SJCRH30 (cell line): ENCODE data around the gene PDE8A. TPM values are rescaled to one million over a fixed set of nuclear protein-coding genes. Genes with fewer than 3 reads are reported as not detected.
"Not testable (repeated sequence)": the region's sequence is repeated elsewhere in the genome, so short reads cannot be mapped to it uniquely, and the experiment has no call there.

Source experiments
- DNase-seq, 2 experiments: peaks; one replicate each; pipeline ENCODE4 v3.0.0-alpha.2; 2015 to 2020
- H3K27ac ChIP-seq: fragments of 250-450 bp; sonication (Bioruptor Pico); 2 replicates; pipeline ENCODE4 v1.5.1; 2020; ENCODE audit warnings: mild to moderate bottlenecking, moderate library complexity
- H3K27me3 ChIP-seq: fragments of 250-450 bp; sonication (Bioruptor Pico); 2 replicates; pipeline ENCODE4 v1.5.1; 2020; ENCODE audit warnings: mild to moderate bottlenecking, moderate library complexity
- H3K36me3 ChIP-seq: fragments of 250-450 bp; sonication (Bioruptor Pico); 2 replicates; pipeline ENCODE4 v1.5.1; 2020; ENCODE audit warnings: mild to moderate bottlenecking, moderate library complexity
- H3K4me1 ChIP-seq: fragments of 250-450 bp; sonication (Bioruptor Pico); 2 replicates; pipeline ENCODE4 v1.5.1; 2020; ENCODE audit warnings: mild to moderate bottlenecking, moderate library complexity
- H3K4me3 ChIP-seq: fragments of 250-450 bp; sonication (Bioruptor Pico); 2 replicates; pipeline ENCODE4 v1.5.1; 2020; ENCODE audit warnings: mild to moderate bottlenecking, moderate library complexity
- H3K9me3 ChIP-seq: fragments of 250-450 bp; sonication (Bioruptor Pico); replicated peaks from 2 replicates; pipeline ENCODE4 v1.5.1; 2020; ENCODE audit warnings: mild to moderate bottlenecking, moderate library complexity
- total RNA-seq: library from RNA; depleted of rRNA; stranded (reverse); fragments of >200 nt; shearing (Covaris generic); gene quantifications from 2 replicates; pipeline ENCODE4 v1.2.3, GENCODE V29; 2014

Gene PDE8A
- total RNA-seq, 1 experiment from 2014 or later, result 19.6 TPM

DNA sequence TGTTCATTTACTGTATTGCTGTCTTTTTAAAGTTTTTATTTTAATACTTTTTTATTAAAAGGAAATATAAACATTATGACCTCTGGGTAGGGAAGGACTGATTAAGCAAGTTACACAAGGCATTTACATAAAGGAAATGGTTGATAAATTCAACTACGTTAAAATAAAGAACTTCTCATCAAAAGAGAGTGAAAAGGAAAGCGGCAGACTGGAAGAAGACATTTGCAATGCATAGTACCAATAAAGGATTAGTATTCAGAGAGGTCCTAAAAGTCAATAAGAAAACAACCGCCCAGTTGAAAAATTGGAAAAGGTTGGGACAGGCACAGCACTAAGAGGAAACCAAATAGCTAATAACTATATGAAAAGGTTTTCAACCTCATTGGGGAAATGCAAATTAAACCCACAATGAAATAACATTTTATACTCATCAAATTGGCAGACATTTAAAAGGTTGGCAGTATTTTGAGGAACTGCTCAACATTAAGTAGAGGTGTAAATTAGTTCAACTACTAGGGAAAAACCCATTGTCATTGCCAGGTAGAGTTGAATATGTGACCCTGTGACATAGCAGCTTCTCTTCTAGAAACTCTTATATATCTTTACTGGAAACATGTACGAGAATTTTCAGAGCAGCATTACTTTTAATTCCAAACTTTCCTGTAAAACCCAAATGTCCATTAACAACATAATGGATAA lies 9.5 kb downstream of the PDE8A start:
- DNase-seq, result no peak
- Histone ChIP-seq H3K4me1 (peaks cover 13% of the 10 kb centered on the region; the same call in 1 of the 2 replicates), H3K9me3 (no peaks in the 10 kb centered on the region)

DNA sequence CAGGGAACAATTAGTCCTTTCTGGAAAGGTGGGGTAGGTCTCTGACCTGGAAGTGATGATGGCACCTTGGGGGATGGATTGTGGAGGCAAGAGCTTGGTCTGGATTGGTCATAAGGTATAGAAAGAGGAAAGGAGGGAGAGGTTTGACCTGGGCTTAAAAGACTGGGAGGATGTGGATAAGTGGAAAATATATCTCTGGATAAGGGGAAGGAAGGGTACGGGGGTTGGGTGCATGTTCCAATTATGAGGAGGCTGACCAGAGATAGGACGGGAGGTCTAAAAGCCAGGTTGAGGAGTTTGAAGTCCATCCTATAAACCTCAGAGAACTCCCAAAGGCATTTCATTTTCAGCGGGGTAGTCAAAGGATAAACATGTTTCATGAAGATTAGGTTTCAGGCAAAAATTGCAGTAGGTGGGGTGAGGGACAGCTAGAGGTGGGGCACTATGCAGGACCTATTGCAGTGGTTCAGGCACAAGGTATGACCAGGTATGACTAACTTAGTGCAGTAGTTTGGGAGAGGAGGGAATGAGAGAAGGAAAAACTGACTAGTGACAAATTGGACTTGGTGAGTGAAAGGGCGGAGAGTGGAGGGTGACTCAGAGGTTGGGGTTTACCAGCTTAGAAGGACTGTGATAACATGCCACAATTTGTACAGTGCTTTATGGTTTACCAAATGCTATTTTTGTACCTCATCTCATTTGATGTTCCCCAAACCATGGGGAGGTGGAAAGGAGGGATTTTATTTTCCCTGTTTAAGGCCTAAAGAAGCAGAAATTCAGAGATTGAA lies 10.7 kb downstream of the PDE8A start:
- H3K4me3 ChIP-seq, result no peak overlapping the region
- H3K9me3 ChIP-seq, result no peaks in the 10 kb centered on the region
- peak; percentile 29 to 53 for DNase-seq
- H3K36me3 ChIP-seq, result no peaks in the 10 kb centered on the region
- no peaks in the 10 kb centered on the region for H3K27me3 ChIP-seq
- H3K4me1 ChIP-seq, result peaks cover 13% of the 10 kb centered on the region; the same call in 1 of the 2 replicates
- no peak overlapping the region for H3K27ac ChIP-seq

More for the DNA sequence above, 9.5 kb downstream of the PDE8A start:
- no peak overlapping the region for H3K4me3 ChIP-seq
- H3K27ac ChIP-seq, result no peak overlapping the region
- no peaks in the 10 kb centered on the region for H3K36me3 ChIP-seq
- no peaks in the 10 kb centered on the region for H3K27me3 ChIP-seq

DNA sequence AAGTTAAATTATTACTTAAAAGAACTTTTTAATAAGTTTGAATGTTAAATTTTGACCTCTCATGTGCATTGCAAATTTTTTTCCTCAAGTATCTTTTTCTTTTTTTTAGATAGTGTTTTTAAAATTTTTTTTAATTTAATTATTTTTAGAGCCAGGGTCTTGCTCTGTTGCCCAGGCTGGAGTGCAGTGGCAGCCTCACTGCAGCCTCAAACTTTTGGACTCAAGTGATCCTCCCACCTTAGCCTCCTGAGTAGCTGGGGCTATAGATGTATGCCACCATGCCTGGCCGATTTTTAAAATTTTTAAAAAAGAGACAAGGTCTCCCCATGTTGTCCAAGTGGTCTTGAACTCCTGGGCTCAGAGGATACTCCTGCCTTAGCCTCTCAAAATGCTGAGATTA lies 14.4 kb downstream of the PDE8A start:
- no peak overlapping the region for H3K4me3 ChIP-seq
- H3K4me1 ChIP-seq, result peaks cover 13% of the 10 kb centered on the region; the same call in 1 of the 2 replicates
- no peaks in the 10 kb centered on the region for H3K27me3 ChIP-seq
- no peak for DNase-seq
- no peaks in the 10 kb centered on the region for H3K9me3 ChIP-seq
- no peak overlapping the region for H3K27ac ChIP-seq
- no peaks in the 10 kb centered on the region for H3K36me3 ChIP-seq

DNA sequence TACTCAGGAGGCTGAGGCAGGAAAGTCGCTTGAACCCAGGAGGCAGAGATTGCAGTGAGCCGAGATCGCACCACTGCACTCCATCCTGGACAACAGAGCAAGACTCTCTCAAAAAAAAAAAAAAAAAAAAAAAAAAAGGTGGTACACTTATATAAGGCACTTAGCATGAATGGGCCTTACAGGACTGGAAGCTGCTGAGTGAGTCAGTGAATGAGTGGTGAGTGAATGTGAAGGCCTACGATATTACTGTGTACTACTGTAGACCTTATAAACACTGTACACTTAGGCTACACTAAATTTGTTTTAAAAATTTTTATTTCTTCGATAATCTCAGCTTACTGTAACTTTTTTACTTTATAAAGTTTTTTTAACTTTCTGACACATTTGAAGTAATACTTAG lies 15.1 kb downstream of the PDE8A start:
- H3K27me3 ChIP-seq, result not testable (repeated sequence)

DNA sequence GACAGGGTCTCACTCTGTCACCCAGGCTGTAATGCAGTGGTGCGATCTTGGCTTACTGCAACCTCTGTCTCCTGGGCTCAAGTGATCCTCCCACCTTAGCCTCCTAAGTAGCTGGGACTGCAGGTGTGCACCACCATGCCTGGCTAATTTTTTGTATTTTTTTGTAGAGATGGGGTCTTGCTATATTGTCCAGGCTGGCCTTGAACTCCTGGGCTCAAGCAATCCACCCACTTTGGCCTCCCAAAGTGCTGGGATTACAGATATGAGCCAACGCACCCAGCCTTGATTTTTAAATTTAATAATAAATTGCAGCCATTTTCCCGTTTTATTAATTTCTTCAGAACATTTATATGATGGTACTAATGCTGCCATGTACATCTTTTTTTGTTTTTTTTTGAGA lies 15.6 kb downstream of the PDE8A start:
- DNase-seq, H3K27ac ChIP-seq: not testable (repeated sequence)

More for the DNA sequence above, 15.1 kb downstream of the PDE8A start:
- H3K4me3 ChIP-seq, H3K27ac ChIP-seq, H3K9me3 ChIP-seq, H3K36me3 ChIP-seq, DNase-seq: not testable (repeated sequence)
- peaks cover 14% of the 10 kb centered on the region for H3K4me1 ChIP-seq

DNA sequence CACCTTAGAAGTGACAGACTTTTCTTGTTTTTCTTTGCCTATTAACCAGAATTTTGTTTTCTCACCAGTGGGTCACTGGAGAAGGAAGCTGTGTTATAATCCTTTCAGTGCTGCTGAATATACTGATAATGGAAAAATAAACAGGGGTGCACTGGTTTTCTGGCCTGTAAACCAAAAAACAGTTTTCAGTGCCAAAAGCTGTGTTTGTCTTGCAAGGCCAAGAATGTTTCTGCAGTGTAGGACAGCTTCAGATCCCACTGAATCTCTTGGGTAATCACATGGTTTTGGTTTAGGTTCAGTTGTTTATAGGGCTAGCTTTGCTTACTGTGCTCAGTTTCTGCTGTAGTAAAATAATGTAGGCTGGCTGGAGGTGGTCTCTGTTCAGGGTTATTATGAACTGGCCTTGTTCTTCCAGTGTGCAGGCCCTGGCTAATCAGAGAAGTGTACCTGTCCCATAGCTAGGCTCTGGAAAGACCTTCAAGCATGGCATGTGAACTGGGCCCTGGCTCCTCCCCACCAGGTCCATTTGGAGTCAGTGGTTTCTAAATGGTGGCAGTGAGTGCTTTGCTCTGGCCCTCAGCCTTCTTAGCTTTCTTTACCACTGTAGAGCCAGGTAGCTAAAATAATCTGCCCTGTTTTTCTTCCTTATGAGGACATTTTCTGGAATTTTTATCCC lies 18.7 kb downstream of the PDE8A start:
- Histone ChIP-seq H3K36me3 (no peaks in the 10 kb centered on the region), H3K4me1 (peaks cover 11% of the 10 kb centered on the region), H3K4me3 (no peak overlapping the region), H3K27ac (no peak overlapping the region), H3K9me3 (no peaks in the 10 kb centered on the region), H3K27me3 (no peaks in the 10 kb centered on the region)
- no peak for DNase-seq

More for the DNA sequence above, 15.6 kb downstream of the PDE8A start:
- H3K9me3 ChIP-seq, H3K27me3 ChIP-seq, H3K4me3 ChIP-seq, H3K36me3 ChIP-seq: not testable (repeated sequence)
- peaks cover 14% of the 10 kb centered on the region for H3K4me1 ChIP-seq

DNA sequence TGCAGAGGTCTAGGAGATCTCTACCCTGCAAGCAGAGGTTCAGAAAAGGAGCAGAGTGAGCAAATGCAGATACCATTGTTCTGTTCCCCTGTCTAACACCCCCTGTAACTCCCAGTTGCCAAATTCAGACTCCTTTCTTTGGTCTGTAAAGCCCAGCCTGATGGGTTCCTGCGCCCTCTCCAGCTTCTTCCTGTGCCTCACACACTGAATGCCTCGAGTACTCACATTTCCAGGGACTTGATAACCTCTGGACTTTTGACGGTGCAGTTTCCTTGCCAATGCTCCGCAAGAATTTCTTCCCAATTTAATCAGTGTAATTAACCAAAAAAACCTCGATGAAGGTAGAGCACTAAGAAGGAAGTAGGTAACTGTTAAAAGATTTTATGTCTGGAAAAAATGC lies 19.3 kb downstream of the PDE8A start:
- no peak for DNase-seq
- H3K27ac ChIP-seq, result no peak overlapping the region
- H3K9me3 ChIP-seq, result no peaks in the 10 kb centered on the region
- peaks cover 11% of the 10 kb centered on the region for H3K4me1 ChIP-seq
- H3K36me3 ChIP-seq, result no peaks in the 10 kb centered on the region
- no peaks in the 10 kb centered on the region for H3K27me3 ChIP-seq
- H3K4me3 ChIP-seq, result no peak overlapping the region

DNA sequence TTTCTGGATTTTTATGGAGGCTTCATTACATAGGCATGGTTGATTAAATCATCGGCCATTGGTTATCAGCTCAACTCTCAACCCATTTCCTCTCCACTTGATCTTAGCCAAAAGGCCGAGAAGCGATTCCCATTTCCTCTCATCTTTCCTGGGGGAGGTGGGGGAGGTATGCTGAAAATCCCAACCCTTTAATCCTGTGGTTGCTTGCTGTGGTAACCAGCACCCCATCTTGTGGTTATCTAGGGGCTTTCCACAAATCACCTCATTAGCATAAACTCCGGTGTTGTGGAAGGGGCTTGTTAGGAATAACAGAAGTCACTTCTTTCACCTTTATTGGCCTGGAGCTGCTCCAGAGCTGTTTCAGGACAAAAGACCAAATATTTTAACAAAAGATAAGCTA lies 20.9 kb downstream of the PDE8A start:
- Histone ChIP-seq H3K4me3 (no peak overlapping the region), H3K36me3 (no peaks in the 10 kb centered on the region), H3K27ac (no peak overlapping the region), H3K9me3 (no peaks in the 10 kb centered on the region), H3K27me3 (no peaks in the 10 kb centered on the region), H3K4me1 (peaks cover 11% of the 10 kb centered on the region)
- peak; percentile 30 to 47 for DNase-seq

DNA sequence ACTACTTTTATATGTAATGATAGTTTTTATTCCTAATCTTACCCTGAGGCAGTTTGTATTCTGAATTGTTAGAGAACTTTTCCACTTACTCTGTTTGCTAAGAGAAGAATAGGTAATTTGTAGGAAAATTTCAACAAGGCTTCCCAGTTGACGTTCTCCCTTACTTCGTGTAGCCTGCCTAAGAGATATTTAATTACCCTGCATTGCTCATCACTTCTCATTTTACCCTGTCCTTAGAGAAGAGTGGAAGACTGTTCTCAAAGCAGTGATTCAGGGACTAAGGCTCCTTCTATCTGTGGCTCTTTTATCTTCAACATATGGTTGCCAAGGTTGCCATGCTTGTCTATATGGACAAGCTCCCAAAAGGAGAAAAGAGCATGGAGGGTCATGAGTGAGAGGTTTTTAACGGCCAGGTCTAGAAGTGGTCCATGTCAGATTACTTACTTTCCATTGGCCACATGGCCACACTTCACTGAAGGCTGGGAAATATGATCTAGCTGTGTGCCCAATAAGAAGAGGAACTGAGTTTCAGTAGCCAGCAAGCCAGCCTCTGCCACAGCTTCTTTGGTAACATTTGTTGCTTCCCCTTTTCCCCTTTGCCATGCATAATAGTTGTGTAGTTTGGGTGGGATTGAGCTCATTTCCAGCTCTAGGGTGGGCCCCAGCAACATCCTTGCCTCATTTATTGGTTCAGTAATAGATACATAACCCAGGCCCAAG lies 22.1 kb downstream of the PDE8A start:
- H3K27ac ChIP-seq, result no peak overlapping the region
- no peak for DNase-seq
- no peaks in the 10 kb centered on the region for H3K27me3 ChIP-seq
- no peaks in the 10 kb centered on the region for H3K36me3 ChIP-seq
- H3K9me3 ChIP-seq, result no peaks in the 10 kb centered on the region
- H3K4me3 ChIP-seq, result no peak overlapping the region
- H3K4me1 ChIP-seq, result peaks cover 11% of the 10 kb centered on the region

DNA sequence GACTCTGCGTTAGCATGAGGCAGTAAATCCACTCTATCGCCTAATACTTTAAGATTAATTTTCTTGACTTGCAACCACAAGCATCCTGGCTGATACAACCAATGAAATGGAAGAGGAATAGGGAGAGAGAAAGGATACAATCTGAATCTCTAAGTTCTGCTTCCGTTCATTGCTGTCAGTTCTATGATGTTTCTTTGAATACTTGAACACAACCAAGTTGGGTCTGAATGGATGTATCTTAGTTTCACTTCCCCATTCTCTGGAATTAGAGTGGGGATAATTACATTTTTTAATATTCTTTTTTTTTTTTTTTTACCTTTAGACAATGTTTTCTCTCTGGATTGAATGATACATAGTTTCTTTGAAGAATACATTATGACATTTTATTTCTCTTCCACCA lies 22.9 kb downstream of the PDE8A start:
- H3K27ac ChIP-seq, result no peak overlapping the region
- no peaks in the 10 kb centered on the region for H3K36me3 ChIP-seq
- no peak for DNase-seq
- H3K4me3 ChIP-seq, result no peak overlapping the region
- H3K9me3 ChIP-seq, result no peaks in the 10 kb centered on the region
- peaks cover 11% of the 10 kb centered on the region for H3K4me1 ChIP-seq
- H3K27me3 ChIP-seq, result no peaks in the 10 kb centered on the region

DNA sequence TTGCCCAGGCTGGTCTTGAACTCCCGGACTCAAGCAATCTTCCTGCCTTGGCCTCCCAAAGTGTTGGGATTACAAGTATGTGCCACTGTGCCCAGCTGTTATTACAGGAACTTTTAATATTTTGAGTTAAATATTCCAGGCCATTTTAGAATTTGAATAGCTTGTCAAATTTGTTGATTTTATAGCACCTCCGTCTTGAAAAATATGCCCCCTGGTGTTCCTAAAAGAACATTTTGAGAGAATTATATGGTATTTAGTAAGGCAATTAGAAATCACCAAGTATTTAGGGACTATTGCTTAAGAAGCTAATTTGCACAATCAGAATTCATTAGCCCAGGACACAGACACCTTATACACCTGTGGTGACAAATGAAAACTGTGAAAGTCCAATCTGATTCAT lies 23.7 kb downstream of the PDE8A start:
- Histone ChIP-seq H3K27ac (no peak overlapping the region), H3K36me3 (no peaks in the 10 kb centered on the region), H3K27me3 (no peaks in the 10 kb centered on the region), H3K4me3 (no peak overlapping the region), H3K9me3 (no peaks in the 10 kb centered on the region), H3K4me1 (peaks cover 17% of the 10 kb centered on the region)
- no peak for DNase-seq

DNA sequence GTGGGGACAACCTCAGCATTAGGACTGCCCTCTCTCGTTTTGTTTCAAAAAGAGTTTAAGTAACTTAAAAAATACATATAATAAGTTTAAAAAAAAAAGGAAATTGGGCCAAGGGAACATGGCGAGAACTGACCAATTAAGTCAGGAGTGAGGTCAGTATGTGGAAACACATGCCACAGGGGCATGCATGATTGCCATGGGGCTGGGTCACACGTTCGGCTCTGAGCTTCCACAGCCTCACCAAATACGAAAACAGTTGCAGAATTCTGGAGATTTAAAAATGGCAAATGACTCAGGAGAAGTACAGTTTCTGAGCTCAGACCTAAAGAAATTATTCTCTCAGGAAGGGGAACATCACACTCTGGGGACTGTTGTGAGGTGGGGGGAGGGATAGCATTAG lies 24.1 kb downstream of the PDE8A start:
- Histone ChIP-seq H3K9me3 (no peaks in the 10 kb centered on the region), H3K4me3 (no peak overlapping the region), H3K36me3 (no peaks in the 10 kb centered on the region), H3K4me1 (peaks cover 21% of the 10 kb centered on the region), H3K27me3 (no peaks in the 10 kb centered on the region), H3K27ac (no peak overlapping the region)
- DNase-seq, result no peak

DNA sequence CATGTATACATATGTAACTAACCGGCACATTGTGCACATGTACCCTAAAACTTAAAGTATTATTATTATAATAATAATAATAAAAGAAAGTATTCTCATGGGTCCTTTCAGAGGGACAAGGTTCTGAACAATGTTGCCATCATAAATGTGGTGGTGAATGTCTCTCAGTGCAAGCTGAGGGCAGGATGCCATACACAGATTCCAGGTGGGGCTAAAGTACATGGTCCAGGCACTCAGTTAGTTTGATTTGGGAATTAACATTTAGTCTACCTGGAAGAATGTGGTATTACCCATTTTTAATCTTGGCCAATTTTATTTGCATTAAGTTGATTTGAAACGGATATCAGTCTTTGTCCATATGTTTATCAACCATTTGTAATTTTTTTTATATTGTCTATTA lies 24.5 kb downstream of the PDE8A start:
- DNase-seq, result no peak
- Histone ChIP-seq H3K27me3 (no peaks in the 10 kb centered on the region), H3K9me3 (peaks cover 1% of the 10 kb centered on the region; the same call in 1 of the 2 replicates), H3K27ac (no peak overlapping the region), H3K4me1 (peaks cover 26% of the 10 kb centered on the region), H3K4me3 (no peak overlapping the region), H3K36me3 (no peaks in the 10 kb centered on the region)

DNA sequence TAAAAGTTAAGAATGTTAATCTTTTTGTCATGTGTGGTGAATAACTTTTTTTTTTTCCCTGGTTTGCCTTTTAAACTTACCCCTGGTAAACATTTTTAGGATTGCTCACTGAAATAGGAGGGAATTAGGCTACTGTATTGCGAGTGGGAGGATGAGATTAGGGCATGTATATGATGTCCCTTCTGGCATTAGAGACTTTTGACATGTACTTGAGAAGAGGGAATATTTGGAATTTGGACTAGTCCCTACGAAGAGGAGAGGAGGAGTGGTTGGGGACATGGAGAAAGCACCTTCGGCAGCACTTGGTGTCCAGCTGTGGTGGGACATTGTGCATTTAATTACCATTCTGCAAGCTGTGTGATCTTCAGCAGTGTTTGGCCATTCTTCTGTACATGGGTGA lies 25.0 kb downstream of the PDE8A start:
- Histone ChIP-seq H3K9me3 (peaks cover 4% of the 10 kb centered on the region; the same call in 1 of the 2 replicates), H3K4me3 (no peak overlapping the region), H3K27me3 (no peaks in the 10 kb centered on the region), H3K4me1 (peaks cover 28% of the 10 kb centered on the region), H3K27ac (no peak overlapping the region), H3K36me3 (no peaks in the 10 kb centered on the region)
- DNase-seq, result no peak
